ENCODE data around the gene JUN. TPM values are rescaled to one million over a fixed set of nuclear protein-coding genes. Genes with fewer than 3 reads are reported as not detected.

JUN gene
- total RNA-seq, 4 donors from 2014 or later: 137 to 458 (median 151) TPM

DNA sequence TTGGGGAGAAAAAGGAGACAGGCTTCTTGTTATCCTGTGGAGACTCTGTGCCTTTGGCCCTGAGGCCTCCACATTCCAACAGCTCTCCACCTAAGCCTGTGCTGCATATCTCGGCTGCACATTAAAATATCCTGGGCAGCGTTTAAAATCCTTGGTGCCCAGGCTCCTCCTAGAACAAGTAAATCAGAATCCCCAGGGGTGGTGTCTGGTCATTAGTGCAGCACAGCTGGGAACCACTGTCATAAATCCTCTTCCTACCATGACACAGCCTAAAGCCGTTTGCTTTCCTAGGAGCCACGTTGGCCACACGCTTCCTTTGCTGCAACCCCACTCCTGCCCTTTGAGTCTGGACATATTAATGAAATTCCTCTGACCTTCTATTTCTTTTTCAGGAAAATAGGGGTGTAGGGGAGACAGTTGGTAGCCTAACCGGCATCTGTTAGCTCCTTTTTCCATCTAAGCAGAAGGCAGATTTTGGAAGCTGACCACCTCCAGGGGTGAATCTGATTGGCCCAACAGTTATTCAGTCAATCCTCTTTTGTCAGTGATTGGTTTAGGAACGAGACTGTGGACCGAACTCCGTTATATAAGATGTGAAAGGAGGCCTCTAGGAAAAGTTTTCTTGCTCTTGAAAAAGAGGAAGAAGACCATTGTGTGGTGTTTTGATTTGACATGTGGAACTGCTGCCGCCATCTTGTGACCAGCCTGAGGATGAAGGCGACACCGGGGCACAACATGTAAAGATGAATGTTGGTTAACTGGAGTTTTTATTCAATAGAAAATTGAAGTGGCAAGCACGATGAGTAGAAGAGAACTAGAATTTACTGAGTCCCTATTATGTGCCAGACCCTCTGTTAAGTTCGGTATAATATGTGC, 41.9 kb downstream of the JUN start:
- 88% methylated on average over 14 of the region's 14 CpGs for WGBS
- H3K27ac ChIP-seq: no peak overlapping the region

GRCh38 chr1:58739856-58740466, 43.9 kb downstream of the JUN start:
- H3K27me3 ChIP-seq: no peaks in the 10 kb centered on the region
- no peaks in the 10 kb centered on the region for H3K9me3 ChIP-seq
- H3K4me1 ChIP-seq: peaks cover 16% of the 10 kb centered on the region
- no peak overlapping the region for H3K4me3 ChIP-seq
- WGBS: 24% methylated on average over 3 of the region's 3 CpGs
- H3K36me3 ChIP-seq: no peaks in the 10 kb centered on the region
- H3K27ac ChIP-seq: no peak overlapping the region
- DNase-seq (ENCODE audit: low spot score in 2 of 2): no peak
- TF ChIP-seq POLR2A (IDR thresholded peaks at IDR 0.05) (no peak), POLR2AphosphoS5 (IDR thresholded peaks at IDR 0.05) (no peak), EP300 (IDR thresholded peaks at IDR 0.05) (no peak)
- TF ChIP-seq, protein P1, sequence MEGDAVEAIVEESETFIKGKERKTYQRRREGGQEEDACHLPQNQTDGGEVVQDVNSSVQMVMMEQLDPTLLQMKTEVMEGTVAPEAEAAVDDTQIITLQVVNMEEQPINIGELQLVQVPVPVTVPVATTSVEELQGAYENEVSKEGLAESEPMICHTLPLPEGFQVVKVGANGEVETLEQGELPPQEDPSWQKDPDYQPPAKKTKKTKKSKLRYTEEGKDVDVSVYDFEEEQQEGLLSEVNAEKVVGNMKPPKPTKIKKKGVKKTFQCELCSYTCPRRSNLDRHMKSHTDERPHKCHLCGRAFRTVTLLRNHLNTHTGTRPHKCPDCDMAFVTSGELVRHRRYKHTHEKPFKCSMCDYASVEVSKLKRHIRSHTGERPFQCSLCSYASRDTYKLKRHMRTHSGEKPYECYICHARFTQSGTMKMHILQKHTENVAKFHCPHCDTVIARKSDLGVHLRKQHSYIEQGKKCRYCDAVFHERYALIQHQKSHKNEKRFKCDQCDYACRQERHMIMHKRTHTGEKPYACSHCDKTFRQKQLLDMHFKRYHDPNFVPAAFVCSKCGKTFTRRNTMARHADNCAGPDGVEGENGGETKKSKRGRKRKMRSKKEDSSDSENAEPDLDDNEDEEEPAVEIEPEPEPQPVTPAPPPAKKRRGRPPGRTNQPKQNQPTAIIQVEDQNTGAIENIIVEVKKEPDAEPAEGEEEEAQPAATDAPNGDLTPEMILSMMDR (IDR thresholded peaks at IDR 0.05): peak; percentile 67 to 78

More for the DNA sequence above, 41.9 kb downstream of the JUN start:
- Histone ChIP-seq H3K4me1 (peaks cover 27% of the 10 kb centered on the region), H3K27me3 (no peaks in the 10 kb centered on the region), H3K9me3 (no peaks in the 10 kb centered on the region), H3K36me3 (no peaks in the 10 kb centered on the region), H3K4me3 (no peak overlapping the region)
- DNase-seq (ENCODE audit: low spot score in 2 of 2): no peak
- TF ChIP-seq, protein P1 (IDR thresholded peaks at IDR 0.05): no peak
- no peak for TF ChIP-seq POLR2A (IDR thresholded peaks at IDR 0.05)
- no peak for TF ChIP-seq POLR2AphosphoS5 (IDR thresholded peaks at IDR 0.05)
- no peak for TF ChIP-seq EP300 (IDR thresholded peaks at IDR 0.05)

GRCh38 chr1:58738876-58739275, 45.0 kb downstream of the JUN start:
- Histone ChIP-seq H3K27ac (no peak overlapping the region), H3K9me3 (no peaks in the 10 kb centered on the region), H3K36me3 (no peaks in the 10 kb centered on the region), H3K4me3 (no peak overlapping the region), H3K27me3 (no peaks in the 10 kb centered on the region), H3K4me1 (peaks cover 15% of the 10 kb centered on the region)
- WGBS: 34% methylated on average over 3 of the region's 3 CpGs
- no peak for DNase-seq (ENCODE audit: low spot score in 2 of 2)
- TF ChIP-seq POLR2AphosphoS5 (IDR thresholded peaks at IDR 0.05) (no peak), EP300 (IDR thresholded peaks at IDR 0.05) (no peak), POLR2A (IDR thresholded peaks at IDR 0.05) (no peak)
- TF ChIP-seq, protein P1 (IDR thresholded peaks at IDR 0.05): no peak

GRCh38 chr1:58735586-58735985, 48.3 kb downstream of the JUN start:
- H3K4me1 ChIP-seq: peaks cover 25% of the 10 kb centered on the region
- WGBS: 82% methylated on average over 5 of the region's 5 CpGs
- TF ChIP-seq POLR2A (IDR thresholded peaks at IDR 0.05) (no peak), POLR2AphosphoS5 (IDR thresholded peaks at IDR 0.05) (no peak), EP300 (IDR thresholded peaks at IDR 0.05) (no peak)
- TF ChIP-seq, protein P1 (IDR thresholded peaks at IDR 0.05): no peak

DNA sequence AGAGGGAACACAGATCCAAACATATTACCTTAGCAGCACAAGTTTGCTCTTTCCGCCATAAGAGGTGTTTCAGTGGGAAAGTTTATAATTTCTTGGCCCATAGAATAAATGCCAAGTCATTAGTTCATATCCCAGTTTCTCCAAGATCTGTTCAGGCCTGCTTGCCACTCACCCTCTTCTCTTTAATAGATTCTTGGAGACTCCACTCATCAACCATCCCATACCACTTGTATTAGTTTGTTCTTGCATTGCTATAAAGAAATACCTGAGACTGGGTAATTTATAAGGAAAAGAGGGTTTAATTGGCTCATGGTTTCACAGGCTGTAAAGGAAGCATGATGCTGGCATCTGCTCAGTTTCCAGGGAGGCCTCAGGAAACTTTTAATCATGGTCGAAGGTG, 49.2 kb downstream of the JUN start:
- 93% methylated on average over 2 of the region's 2 CpGs for WGBS

More at GRCh38 chr1:58735586-58735985, 48.3 kb downstream of the JUN start:
- Histone ChIP-seq H3K27ac (no peak overlapping the region), H3K36me3 (no peaks in the 10 kb centered on the region), H3K9me3 (no peaks in the 10 kb centered on the region), H3K4me3 (no peak overlapping the region), H3K27me3 (no peaks in the 10 kb centered on the region)
- no peak for DNase-seq (ENCODE audit: low spot score in 2 of 2)

More for the DNA sequence above, 49.2 kb downstream of the JUN start:
- Histone ChIP-seq H3K9me3 (no peaks in the 10 kb centered on the region), H3K27me3 (no peaks in the 10 kb centered on the region), H3K4me1 (peaks cover 18% of the 10 kb centered on the region), H3K36me3 (no peaks in the 10 kb centered on the region), H3K27ac (no peak overlapping the region), H3K4me3 (no peak overlapping the region)
- no peak for DNase-seq (ENCODE audit: low spot score in 2 of 2)
- no peak for TF ChIP-seq POLR2AphosphoS5 (IDR thresholded peaks at IDR 0.05)
- TF ChIP-seq, protein P1 (IDR thresholded peaks at IDR 0.05): no peak
- TF ChIP-seq EP300 (IDR thresholded peaks at IDR 0.05): no peak
- TF ChIP-seq POLR2A (IDR thresholded peaks at IDR 0.05): no peak
